ENCODE data around the gene KATNAL2.

Gene KATNAL2

GRCh38 chr18:47151439-47151838 is 234.0 kb downstream of the KATNAL2 start:
- no peak overlapping the region for H3K4me3 ChIP-seq (ENCODE audit: low read depth, low read length)
- TF ChIP-seq CTCF (IDR thresholded peaks at IDR 0.05; ENCODE audit: borderline replicate concordance, insufficient read depth, low read depth, low read length) = no peak

All from GM12875 (cell line).